ENCODE measurements around the gene SIRT7. TPM values are rescaled to one million over a fixed set of nuclear protein-coding genes. Genes with fewer than 3 reads are reported as not detected.

The SIRT7 gene
- total and polyA plus RNA-seq, 8 donors = 9.6 to 40.2 (median 13.5) TPM

GRCh38 chr17:81912441-81913309 lies 5.3 kb downstream of the SIRT7 start:
- ATAC-seq (no peak), DNase-seq (peak in 1 of 6 donors; percentile 68), FAIRE-seq (no peak)
- WGBS, 2 donors = 91 to 96% methylated on average over 32 of the region's 32 CpGs
- Histone ChIP-seq H3K4me3 (no peak overlapping the region), H3K4me1 (peaks cover 13 to 22% (median 18%) of the 10 kb centered on the region in 3 donors), H3K27ac (no peak overlapping the region), H3K27me3 (no peaks in the 10 kb centered on the region), H3K9me3 (no peaks in the 10 kb centered on the region), H3K36me3 (peaks cover 0 to 19% (median 15%) of the 10 kb centered on the region in 3 donors)
- TF ChIP-seq, protein P1, sequence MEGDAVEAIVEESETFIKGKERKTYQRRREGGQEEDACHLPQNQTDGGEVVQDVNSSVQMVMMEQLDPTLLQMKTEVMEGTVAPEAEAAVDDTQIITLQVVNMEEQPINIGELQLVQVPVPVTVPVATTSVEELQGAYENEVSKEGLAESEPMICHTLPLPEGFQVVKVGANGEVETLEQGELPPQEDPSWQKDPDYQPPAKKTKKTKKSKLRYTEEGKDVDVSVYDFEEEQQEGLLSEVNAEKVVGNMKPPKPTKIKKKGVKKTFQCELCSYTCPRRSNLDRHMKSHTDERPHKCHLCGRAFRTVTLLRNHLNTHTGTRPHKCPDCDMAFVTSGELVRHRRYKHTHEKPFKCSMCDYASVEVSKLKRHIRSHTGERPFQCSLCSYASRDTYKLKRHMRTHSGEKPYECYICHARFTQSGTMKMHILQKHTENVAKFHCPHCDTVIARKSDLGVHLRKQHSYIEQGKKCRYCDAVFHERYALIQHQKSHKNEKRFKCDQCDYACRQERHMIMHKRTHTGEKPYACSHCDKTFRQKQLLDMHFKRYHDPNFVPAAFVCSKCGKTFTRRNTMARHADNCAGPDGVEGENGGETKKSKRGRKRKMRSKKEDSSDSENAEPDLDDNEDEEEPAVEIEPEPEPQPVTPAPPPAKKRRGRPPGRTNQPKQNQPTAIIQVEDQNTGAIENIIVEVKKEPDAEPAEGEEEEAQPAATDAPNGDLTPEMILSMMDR (IDR thresholded peaks at IDR 0.05) = no peak
- intact Hi-C loops (cut with DNase I) = no loop called here

- TF ChIP-seq, protein P1 (IDR thresholded peaks at IDR 0.05) = no peak
- Histone ChIP-seq H3K4me3 (peak overlapping the region in 1 of 4 donors; percentile 17), H3K4me1 (peaks cover 12 to 17% (median 15%) of the 10 kb centered on the region in 3 donors), H3K9me3 (no peaks in the 10 kb centered on the region), H3K36me3 (peaks cover 0 to 19% (median 15%) of the 10 kb centered on the region in 3 donors), H3K27me3 (no peaks in the 10 kb centered on the region), H3K27ac (peak overlapping the region in 2 of 4 donors; percentile 41 to 68)
- WGBS, 2 donors = 72 to 75% methylated on average over 19 of the region's 19 CpGs
- ATAC-seq (no peak), FAIRE-seq (no peak), DNase-seq (peak in 1 of 6 donors; percentile 71)
- intact Hi-C loops (cut with DNase I) = no loop called here
Observed at GRCh38 chr17:81911969-81912368, 6.0 kb downstream of the SIRT7 start.

DNA sequence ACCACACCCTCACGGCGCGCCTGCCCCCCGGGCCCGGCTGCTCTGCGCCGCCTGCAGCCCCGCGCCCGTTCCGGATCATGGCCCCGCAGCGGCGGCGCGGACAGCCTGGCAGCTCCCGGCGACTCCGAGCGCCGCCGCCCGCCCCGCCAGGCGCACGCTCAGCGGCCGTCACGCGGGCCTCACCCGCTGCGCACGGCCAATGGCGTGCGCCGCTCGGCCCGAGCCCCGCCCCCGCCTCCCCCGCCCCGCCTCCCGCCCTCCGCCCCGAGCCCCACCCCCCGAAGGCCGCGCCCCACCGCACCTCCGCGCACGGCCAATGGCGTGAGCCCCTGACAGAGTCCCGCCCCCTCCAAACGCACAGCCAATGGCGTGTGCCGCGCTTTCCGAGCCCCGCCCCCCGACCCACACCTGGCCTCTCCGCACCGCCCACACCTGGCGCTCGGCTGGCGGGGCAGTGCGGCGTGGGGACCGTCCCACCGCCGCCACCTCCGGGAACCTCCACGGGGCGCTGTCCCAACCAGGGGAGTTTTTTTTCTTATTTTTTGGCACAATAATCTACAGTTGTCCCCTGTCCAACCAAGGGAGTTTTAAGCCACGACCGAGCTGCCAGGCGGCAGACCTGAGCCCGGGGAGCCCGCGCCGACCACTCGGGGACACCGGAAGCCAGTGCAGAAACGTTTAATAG lies 6.6 kb downstream of the SIRT7 start, which contains the start of gene PCYT2:
PCYT2 (minus strand) TSS at position 123 of the 685 bp plus-strand sequence; CDS start at position 79, 44 bp downstream.
- H3K27ac ChIP-seq = peak within 1 kb of the TSS in 3 of 4 donors; percentile 28 to 68 (median 41)
- H3K4me3 ChIP-seq = peak within 1 kb of the TSS; percentile 69 to 92 (median 76)
- peak; percentile 95 to 99 (median 97) for DNase-seq
- no peak for FAIRE-seq
- 2% methylated on average over 51 to 84 of the region's 84 CpGs for WGBS, 2 donors
- no peaks in the 10 kb centered on the region for H3K27me3 ChIP-seq
- peak; percentile 95 to 97 (median 96) for ATAC-seq
- intact Hi-C loops (cut with DNase I) = no loop called here
- TF ChIP-seq, protein P1 (IDR thresholded peaks at IDR 0.05) = peak in 2 of 4 donors; percentile 10 to 31
- H3K4me1 ChIP-seq = peaks cover 7 to 11% (median 10%) of the 10 kb centered on the region in 3 donors
- H3K9me3 ChIP-seq = no peaks in the 10 kb centered on the region
- H3K36me3 ChIP-seq = peaks cover 0 to 19% (median 15%) of the 10 kb centered on the region in 3 donors

DNA sequence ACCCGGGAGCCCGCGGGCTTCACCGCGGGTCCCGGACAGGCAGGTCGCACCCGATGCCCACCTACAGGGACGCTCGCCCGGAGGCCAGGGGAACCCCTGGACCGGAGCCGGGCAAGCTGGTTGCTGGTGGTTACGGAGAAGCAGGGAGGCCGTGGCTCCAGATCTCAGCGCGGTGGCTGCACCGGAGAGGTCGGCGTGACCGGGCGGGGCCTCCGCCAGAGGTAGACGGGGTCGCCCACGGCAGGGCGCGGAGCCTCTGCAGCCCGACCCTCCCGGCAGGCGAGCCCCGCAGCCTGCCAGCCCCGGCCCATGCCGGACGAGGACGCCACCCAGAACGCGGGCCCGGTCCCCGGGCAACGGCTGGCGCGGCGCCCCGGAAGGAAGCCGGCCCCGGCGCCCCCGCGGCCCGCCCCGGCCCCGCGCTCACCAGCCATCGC lies 7.1 kb downstream of the SIRT7 start:
- Histone ChIP-seq H3K36me3 (peaks cover 0 to 19% (median 15%) of the 10 kb centered on the region in 3 donors), H3K9me3 (no peaks in the 10 kb centered on the region), H3K27me3 (no peaks in the 10 kb centered on the region), H3K4me1 (peaks cover 7 to 10% (median 10%) of the 10 kb centered on the region in 3 donors), H3K27ac (peak overlapping the region in 3 of 4 donors; percentile 28 to 55 (median 30)), H3K4me3 (peak overlapping the region; percentile 69 to 92 (median 76))
- TF ChIP-seq, protein P1 (IDR thresholded peaks at IDR 0.05) = no peak
- ATAC-seq = peak; percentile 0 to 17 (median 6)
- DNase-seq = peak in 1 of 6 donors; percentile 88
- WGBS, 2 donors = 0 to 1% methylated on average over 37 to 55 of the region's 55 CpGs
- FAIRE-seq = no peak
- intact Hi-C loops (cut with DNase I) = no loop called here
